Endothelial cell (in vitro differentiated cells): Measurements from ENCODE around the gene MCF2L2. TPM values are rescaled to one million over a fixed set of nuclear protein-coding genes. Genes with fewer than 3 reads are reported as not detected.

Source experiments
- DNase-seq: peaks from one replicate; pipeline ENCODE4 v3.0.0; 2021; ENCODE audit warnings: low spot score
- H3K27ac Mint-ChIP-seq: one replicate; pipeline ENCODE4 v1.8.0; 2021; ENCODE audit warnings: mixed read lengths, inconsistent platforms; ENCODE audit not compliant: unreplicated experiment
- H3K27me3 Mint-ChIP-seq: one replicate; pipeline ENCODE4 v1.8.0; 2021; ENCODE audit warnings: mild to moderate bottlenecking, moderate library complexity, mixed read lengths, inconsistent platforms; ENCODE audit not compliant: unreplicated experiment
- H3K36me3 Mint-ChIP-seq: one replicate; pipeline ENCODE4 v1.8.0; 2021; ENCODE audit warnings: mild to moderate bottlenecking, low read depth, mixed read lengths, inconsistent platforms; ENCODE audit not compliant: unreplicated experiment
- H3K4me1 Mint-ChIP-seq: one replicate; pipeline ENCODE4 v1.8.0; 2021; ENCODE audit warnings: mild to moderate bottlenecking, mixed read lengths, inconsistent platforms; ENCODE audit not compliant: unreplicated experiment
- H3K4me3 Mint-ChIP-seq: one replicate; pipeline ENCODE4 v1.8.0; 2021; ENCODE audit warnings: mild to moderate bottlenecking, mixed read lengths, inconsistent platforms; ENCODE audit not compliant: unreplicated experiment
- H3K9me3 Mint-ChIP-seq: one replicate; pipeline ENCODE4 v1.8.0; 2021; ENCODE audit warnings: mixed read lengths, inconsistent platforms; ENCODE audit not compliant: unreplicated experiment
- CTCF ChIP-seq: fragments of 200-600 bp; sonication (generic); IDR thresholded peaks from one replicate; pipeline ENCODE4 v1.5.0; 2021; ENCODE audit warnings: antibody characterized with exemption; ENCODE audit not compliant: unreplicated experiment
- total RNA-seq: library from RNA; stranded (reverse); fragmentation: NEBNext Ultra II Directional; extraction: Animal tissue kit (Norgen Biotek cat#: 25700); gene quantifications from one replicate; pipeline ENCODE4 v1.2.1, GENCODE V29; 2021; ENCODE audit not compliant: unreplicated experiment

MCF2L2 gene
- total RNA-seq, 1 donor from 2014 or later: 1.8 TPM

DNA sequence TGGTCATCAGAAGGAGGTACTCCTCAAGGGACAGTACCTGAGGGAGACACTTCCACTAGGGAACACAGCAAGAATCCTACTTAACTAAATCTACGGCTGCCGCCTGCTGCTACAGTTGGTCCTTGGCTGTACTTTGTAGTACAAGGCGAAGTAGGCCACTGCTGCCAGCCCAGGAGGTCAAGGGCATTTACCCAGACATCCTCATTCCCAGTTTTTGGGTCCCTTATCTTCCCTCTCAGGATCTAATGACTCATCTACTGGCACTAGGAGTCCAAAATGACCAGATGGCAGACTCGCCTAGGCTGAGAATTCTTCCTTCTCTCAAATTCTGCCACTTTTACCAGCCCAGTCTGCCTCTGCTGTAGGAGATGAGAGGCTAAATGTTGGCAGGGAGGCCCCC, 238.8 kb downstream of the MCF2L2 start:
- no peaks in the 10 kb centered on the region for H3K36me3 Mint-ChIP-seq
- no peaks in the 10 kb centered on the region for H3K4me1 Mint-ChIP-seq
- no peak overlapping the region for H3K27ac Mint-ChIP-seq
- H3K9me3 Mint-ChIP-seq: no peaks in the 10 kb centered on the region
- no peak overlapping the region for H3K4me3 Mint-ChIP-seq
- no peaks in the 10 kb centered on the region for H3K27me3 Mint-ChIP-seq
- TF ChIP-seq CTCF: no peak
- no peak for DNase-seq

- H3K4me1 Mint-ChIP-seq: no peaks in the 10 kb centered on the region
- no peak overlapping the region for H3K4me3 Mint-ChIP-seq
- no peaks in the 10 kb centered on the region for H3K27me3 Mint-ChIP-seq
- no peaks in the 10 kb centered on the region for H3K36me3 Mint-ChIP-seq
- H3K9me3 Mint-ChIP-seq: no peaks in the 10 kb centered on the region
- DNase-seq: peak; percentile 63
- no peak overlapping the region for H3K27ac Mint-ChIP-seq
- peak; percentile 31 for TF ChIP-seq CTCF
Observed at GRCh38 chr3:183188895-183189462, 239.4 kb downstream of the MCF2L2 start.

- H3K4me3 Mint-ChIP-seq: no peak overlapping the region
- H3K9me3 Mint-ChIP-seq: no peaks in the 10 kb centered on the region
- no peaks in the 10 kb centered on the region for H3K27me3 Mint-ChIP-seq
- TF ChIP-seq CTCF: no peak
- no peaks in the 10 kb centered on the region for H3K4me1 Mint-ChIP-seq
- no peaks in the 10 kb centered on the region for H3K36me3 Mint-ChIP-seq
- no peak for DNase-seq
- no peak overlapping the region for H3K27ac Mint-ChIP-seq
Observed at GRCh38 chr3:183185696-183186095, 242.7 kb downstream of the MCF2L2 start.

GRCh38 chr3:183182732-183183610, 245.4 kb downstream of the MCF2L2 start:
- DNase-seq: no peak
- H3K27me3 Mint-ChIP-seq: peaks cover 3% of the 10 kb centered on the region

More at GRCh38 chr3:183182732-183183610, 245.4 kb downstream of the MCF2L2 start:
- Mint-ChIP-seq H3K4me3 (no peak overlapping the region), H3K9me3 (no peaks in the 10 kb centered on the region), H3K36me3 (no peaks in the 10 kb centered on the region), H3K27ac (no peak overlapping the region), H3K4me1 (peaks cover 7% of the 10 kb centered on the region)
- TF ChIP-seq CTCF: no peak
